Endodermal cell (in vitro differentiated cells): ENCODE data around the gene PROSER3. TPM values are rescaled to one million over a fixed set of nuclear protein-coding genes. Genes with fewer than 3 reads are reported as not detected.

Source experiments
- DNase-seq: peaks from one replicate; pipeline ENCODE4 v3.0.0-alpha.2; 2017
- H3K27ac ChIP-seq: 2 replicates; pipeline ENCODE4 v1.5.1; 2013; ENCODE audit warnings: mild to moderate bottlenecking, low read depth, low read length, moderate library complexity
- H3K27me3 ChIP-seq: 2 replicates; pipeline ENCODE4 v1.6.1; 2013; ENCODE audit warnings: mild to moderate bottlenecking, low read length, moderate library complexity; ENCODE audit not compliant: insufficient read depth, control insufficient read depth, poor library complexity, severe bottlenecking
- H3K36me3 ChIP-seq: 2 replicates; pipeline ENCODE4 v1.7.0; 2013; ENCODE audit warnings: mild to moderate bottlenecking, low read length, moderate library complexity; ENCODE audit not compliant: control insufficient read depth, insufficient read depth
- H3K4me1 ChIP-seq: one replicate; pipeline ENCODE4 v1.7.0; 2013; ENCODE audit warnings: low read length; ENCODE audit not compliant: control insufficient read depth, insufficient read depth
- H3K4me3 ChIP-seq: 2 replicates; pipeline ENCODE4 v1.5.1; 2013; ENCODE audit warnings: mild to moderate bottlenecking, low read length, moderate library complexity
- H3K9ac ChIP-seq: 2 replicates; pipeline ENCODE4 v1.6.1; 2013; ENCODE audit warnings: mild to moderate bottlenecking, low read length, moderate library complexity; ENCODE audit not compliant: poor library complexity, severe bottlenecking; ENCODE audit errors: extremely low read depth
- H3K9me3 ChIP-seq: 2 replicates; pipeline ENCODE4 v1.6.1; 2013; ENCODE audit warnings: mild to moderate bottlenecking, low read length, moderate library complexity; ENCODE audit not compliant: control insufficient read depth
- H3K27ac Mint-ChIP-seq: 2 replicates; pipeline ENCODE4 v1.8.0; 2020; ENCODE audit warnings: mixed read lengths
- H3K27me3 Mint-ChIP-seq: 2 replicates; pipeline ENCODE4 v1.8.0; 2021; ENCODE audit warnings: mild to moderate bottlenecking, mixed read lengths; ENCODE audit not compliant: insufficient read depth
- H3K36me3 Mint-ChIP-seq: 2 replicates; pipeline ENCODE4 v1.8.0; 2020; ENCODE audit warnings: low read depth, mixed read lengths
- H3K4me1 Mint-ChIP-seq: 2 replicates; pipeline ENCODE4 v1.8.0; 2020; ENCODE audit warnings: mixed read lengths
- H3K4me3 Mint-ChIP-seq: 2 replicates; pipeline ENCODE4 v1.8.0; 2020; ENCODE audit warnings: mild to moderate bottlenecking, moderate library complexity, mixed read lengths
- H3K9me3 Mint-ChIP-seq: 2 replicates; pipeline ENCODE4 v1.8.0; 2020; ENCODE audit warnings: mild to moderate bottlenecking, mixed read lengths
- whole genome bisulfite sequencing, 2 experiments: methylation state at CpG; one replicate each; pipeline versions ENCODE4 v1.1.5 to v1.1.7; 2013; ENCODE audit warnings: missing lambda C conversion rate in 2 of 2, mixed read lengths in 1 of 2; ENCODE audit not compliant: insufficient coverage in 1 of 2, insufficient read length in 1 of 2; 5-methylcytosine and 5-hydroxymethylcytosine counted together
- total RNA-seq, 2 donors: library from RNA; stranded (reverse); fragmentation: NEBNext Ultra II Directional in 1 of 2; extraction: Animal tissue kit (Norgen Biotek cat#: 25700) in 1 of 2; gene quantifications; 2 replicates in 1 of 2; 3 replicates in 1 of 2; pipeline ENCODE4 v1.2.1, GENCODE V29; 2021
- TF ChIP-seq, protein P1 (sequence below): fragments of 200-600 bp; sonication (generic); conservative IDR thresholded peaks from 2 replicates; pipeline ENCODE4 v1.5.0; 2021; ENCODE audit warnings: antibody characterized with exemption, mild to moderate bottlenecking

Gene PROSER3
- total RNA-seq, 2 donors from 2014 or later = 37.8 to 45.4 TPM

DNA sequence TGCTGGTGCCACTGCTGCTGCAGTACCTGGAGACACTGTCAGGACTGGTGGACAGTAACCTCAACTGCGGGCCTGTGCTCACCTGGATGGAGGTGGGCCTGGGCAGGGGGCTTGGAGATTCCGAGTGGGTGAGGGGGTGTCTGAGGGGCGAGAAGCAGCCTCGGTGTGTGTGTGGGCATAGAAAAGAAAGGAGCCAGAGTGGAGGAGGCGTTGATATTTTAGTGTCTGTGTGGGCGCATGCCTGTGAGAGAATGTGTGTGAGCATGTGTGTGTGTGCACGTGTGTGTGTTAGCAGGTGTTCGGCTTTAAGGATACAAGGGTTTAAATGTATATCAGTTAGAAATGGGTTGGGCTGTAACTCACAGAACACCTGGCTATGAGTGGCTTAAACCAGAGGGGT, 21.1 kb downstream of the PROSER3 start:
- no peak for DNase-seq
- Mint-ChIP-seq H3K27ac (no peak overlapping the region), H3K9me3 (no peaks in the 10 kb centered on the region), H3K4me1 (peaks cover 20% of the 10 kb centered on the region), H3K4me3 (no peak overlapping the region), H3K27me3 (peaks cover 32% of the 10 kb centered on the region), H3K36me3 (no peaks in the 10 kb centered on the region)
- Histone ChIP-seq H3K27me3 (peaks cover 11% of the 10 kb centered on the region), H3K27ac (no peak overlapping the region), H3K4me3 (no peak overlapping the region), H3K9ac (no peak overlapping the region), H3K9me3 (no peaks in the 10 kb centered on the region), H3K4me1 (peaks cover 3% of the 10 kb centered on the region), H3K36me3 (no peaks in the 10 kb centered on the region)
- TF ChIP-seq, protein P1, sequence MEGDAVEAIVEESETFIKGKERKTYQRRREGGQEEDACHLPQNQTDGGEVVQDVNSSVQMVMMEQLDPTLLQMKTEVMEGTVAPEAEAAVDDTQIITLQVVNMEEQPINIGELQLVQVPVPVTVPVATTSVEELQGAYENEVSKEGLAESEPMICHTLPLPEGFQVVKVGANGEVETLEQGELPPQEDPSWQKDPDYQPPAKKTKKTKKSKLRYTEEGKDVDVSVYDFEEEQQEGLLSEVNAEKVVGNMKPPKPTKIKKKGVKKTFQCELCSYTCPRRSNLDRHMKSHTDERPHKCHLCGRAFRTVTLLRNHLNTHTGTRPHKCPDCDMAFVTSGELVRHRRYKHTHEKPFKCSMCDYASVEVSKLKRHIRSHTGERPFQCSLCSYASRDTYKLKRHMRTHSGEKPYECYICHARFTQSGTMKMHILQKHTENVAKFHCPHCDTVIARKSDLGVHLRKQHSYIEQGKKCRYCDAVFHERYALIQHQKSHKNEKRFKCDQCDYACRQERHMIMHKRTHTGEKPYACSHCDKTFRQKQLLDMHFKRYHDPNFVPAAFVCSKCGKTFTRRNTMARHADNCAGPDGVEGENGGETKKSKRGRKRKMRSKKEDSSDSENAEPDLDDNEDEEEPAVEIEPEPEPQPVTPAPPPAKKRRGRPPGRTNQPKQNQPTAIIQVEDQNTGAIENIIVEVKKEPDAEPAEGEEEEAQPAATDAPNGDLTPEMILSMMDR = no peak
- WGBS, 2 experiments = 94% methylated on average over 5 to 8 of the region's 8 CpGs

- no peak for DNase-seq
- H3K27me3 ChIP-seq = peaks cover 11% of the 10 kb centered on the region
- H3K27ac ChIP-seq = no peak overlapping the region
- H3K36me3 ChIP-seq = no peaks in the 10 kb centered on the region
- peaks cover 29% of the 10 kb centered on the region for H3K27me3 Mint-ChIP-seq
- TF ChIP-seq, protein P1 = no peak
- no peaks in the 10 kb centered on the region for H3K9me3 ChIP-seq
- H3K4me3 Mint-ChIP-seq = no peak overlapping the region
- no peak overlapping the region for H3K4me3 ChIP-seq
- H3K4me1 Mint-ChIP-seq = peaks cover 16% of the 10 kb centered on the region
- WGBS, 2 experiments = 94 to 96% methylated on average over 15 to 16 of the region's 16 CpGs
- peaks cover 3% of the 10 kb centered on the region for H3K4me1 ChIP-seq
- no peak overlapping the region for H3K27ac Mint-ChIP-seq
- no peak overlapping the region for H3K9ac ChIP-seq
- no peaks in the 10 kb centered on the region for H3K36me3 Mint-ChIP-seq
- no peaks in the 10 kb centered on the region for H3K9me3 Mint-ChIP-seq
Measured at GRCh38 chr19:35780058-35780457, 22.1 kb downstream of the PROSER3 start.

DNA sequence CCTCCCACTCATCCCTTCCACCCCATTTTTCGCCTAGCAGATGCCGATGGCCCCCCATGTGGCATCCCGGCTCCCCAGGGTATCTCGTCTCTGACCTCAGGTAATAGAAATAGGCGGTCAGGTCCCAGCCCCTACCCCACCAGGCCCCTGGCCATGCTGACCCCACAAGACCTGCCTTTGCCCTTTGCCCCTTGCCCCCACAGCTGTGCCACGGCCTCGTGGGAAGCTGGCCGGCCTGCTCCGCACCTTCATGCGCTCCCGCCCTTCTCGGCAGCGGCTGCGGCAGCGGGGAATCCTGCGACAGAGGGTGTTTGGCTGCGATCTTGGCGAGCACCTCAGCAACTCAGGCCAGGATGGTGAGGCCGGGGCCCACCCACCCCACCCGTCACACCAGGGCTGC, 22.7 kb downstream of the PROSER3 start:
- Histone ChIP-seq H3K36me3 (no peaks in the 10 kb centered on the region), H3K4me1 (peaks cover 3% of the 10 kb centered on the region), H3K27me3 (peaks cover 11% of the 10 kb centered on the region), H3K9me3 (no peaks in the 10 kb centered on the region), H3K27ac (no peak overlapping the region), H3K4me3 (no peak overlapping the region), H3K9ac (no peak overlapping the region)
- no peak overlapping the region for H3K4me3 Mint-ChIP-seq
- TF ChIP-seq, protein P1 = no peak
- H3K27ac Mint-ChIP-seq = no peak overlapping the region
- 97 to 100% methylated on average over 4 to 20 of the region's 20 CpGs for WGBS, 2 experiments
- no peaks in the 10 kb centered on the region for H3K36me3 Mint-ChIP-seq
- H3K9me3 Mint-ChIP-seq = no peaks in the 10 kb centered on the region
- peaks cover 29% of the 10 kb centered on the region for H3K27me3 Mint-ChIP-seq
- no peak for DNase-seq
- peaks cover 19% of the 10 kb centered on the region for H3K4me1 Mint-ChIP-seq
